AG04449 (cell line): Measurements from ENCODE around the gene SCAF8.

Experiments used
- CTCF ChIA-PET: fragments of 350-600 bp; formaldehyde crosslinking; extraction: SDS; loops from one replicate; lab custom pipeline; 2021; ENCODE audit warnings: antibody characterized with exemption; lab: Yijun Ruan, JAX
- POLR2A ChIA-PET: fragments of 400-600, 350-600 bp; formaldehyde crosslinking; extraction: SDS; loops from one replicate; lab custom pipeline; 2020; ENCODE audit warnings: antibody characterized with exemption, inconsistent platforms; lab: Yijun Ruan, JAX
- DNase-seq: peaks from one replicate; pipeline ENCODE4 v3.0.0-alpha.2; 2010; ENCODE audit warnings: low read depth, low spot score
- H3K4me3 ChIP-seq: 2 replicates; pipeline ENCODE4 v1.5.1; 2011; ENCODE audit warnings: low read depth, mild to moderate bottlenecking, control low read depth, low read length
- TF ChIP-seq, protein P1 (sequence below): IDR thresholded peaks from one replicate; pipeline ENCODE4 v1.5.1; 2011; ENCODE audit warnings: mild to moderate bottlenecking, moderate library complexity, low read length, control low read depth, inconsistent platforms; ENCODE audit not compliant: insufficient read depth; ENCODE audit errors: missing control alignments

Gene SCAF8

DNA sequence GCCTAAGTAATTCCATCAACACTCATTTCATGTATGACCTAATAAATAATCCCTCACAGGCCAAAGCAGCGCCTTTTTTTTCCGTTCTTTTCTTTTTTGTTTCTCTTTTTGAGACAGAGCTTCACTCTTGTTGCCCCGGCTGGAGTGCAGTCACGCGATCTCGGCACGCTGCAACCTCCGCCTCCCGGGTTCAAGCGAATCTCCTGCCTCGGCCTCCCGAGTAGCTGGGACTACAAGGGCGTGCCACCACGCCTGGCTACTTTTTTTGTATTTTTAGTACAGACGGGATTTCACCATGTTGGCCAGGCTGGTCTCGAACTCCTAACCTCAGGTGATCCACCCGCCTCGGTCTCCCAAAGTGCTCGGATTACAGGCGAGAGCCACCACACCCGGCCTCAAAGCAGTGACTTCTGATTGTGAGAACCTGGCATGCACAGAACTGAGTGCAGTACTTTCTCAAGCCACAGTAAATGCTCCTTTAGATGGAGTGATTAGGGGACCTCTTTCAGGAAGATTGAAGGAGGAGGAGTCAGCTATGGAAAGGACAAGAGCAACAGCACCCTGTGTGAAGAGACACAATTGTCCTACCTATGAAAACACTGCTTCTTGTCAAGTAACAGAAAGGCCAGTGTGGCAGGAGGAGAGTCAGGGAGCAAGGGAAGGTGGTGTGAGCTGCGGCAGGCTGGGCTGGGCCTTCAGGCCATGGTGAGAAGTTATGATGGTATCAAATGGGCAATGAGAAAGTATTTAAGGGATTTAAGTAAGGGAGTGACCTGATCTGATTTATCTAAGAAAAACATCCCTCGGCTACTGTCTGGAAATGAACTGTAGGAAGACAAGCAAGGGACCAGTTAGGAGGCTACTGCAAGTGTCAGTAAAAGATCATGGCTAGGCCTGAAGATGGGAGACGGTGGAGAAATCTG is 1.7 kb upstream of the SCAF8 start:
- no peak for DNase-seq
- ChIA-PET POLR2A (no interaction called here), CTCF (interaction anchor here (0.8 to 2.6 kb wide), 10 partner anchors 8 to 76 kb away, joined by 3 to 10 read pairs (median 4); no protein-coding TSS in a partner anchor)
- no peak overlapping the region for H3K4me3 ChIP-seq
- TF ChIP-seq, protein P1, sequence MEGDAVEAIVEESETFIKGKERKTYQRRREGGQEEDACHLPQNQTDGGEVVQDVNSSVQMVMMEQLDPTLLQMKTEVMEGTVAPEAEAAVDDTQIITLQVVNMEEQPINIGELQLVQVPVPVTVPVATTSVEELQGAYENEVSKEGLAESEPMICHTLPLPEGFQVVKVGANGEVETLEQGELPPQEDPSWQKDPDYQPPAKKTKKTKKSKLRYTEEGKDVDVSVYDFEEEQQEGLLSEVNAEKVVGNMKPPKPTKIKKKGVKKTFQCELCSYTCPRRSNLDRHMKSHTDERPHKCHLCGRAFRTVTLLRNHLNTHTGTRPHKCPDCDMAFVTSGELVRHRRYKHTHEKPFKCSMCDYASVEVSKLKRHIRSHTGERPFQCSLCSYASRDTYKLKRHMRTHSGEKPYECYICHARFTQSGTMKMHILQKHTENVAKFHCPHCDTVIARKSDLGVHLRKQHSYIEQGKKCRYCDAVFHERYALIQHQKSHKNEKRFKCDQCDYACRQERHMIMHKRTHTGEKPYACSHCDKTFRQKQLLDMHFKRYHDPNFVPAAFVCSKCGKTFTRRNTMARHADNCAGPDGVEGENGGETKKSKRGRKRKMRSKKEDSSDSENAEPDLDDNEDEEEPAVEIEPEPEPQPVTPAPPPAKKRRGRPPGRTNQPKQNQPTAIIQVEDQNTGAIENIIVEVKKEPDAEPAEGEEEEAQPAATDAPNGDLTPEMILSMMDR = no peak

- peak overlapping the region; percentile 85 for H3K4me3 ChIP-seq
- CTCF ChIA-PET = interaction anchor here (0.8 to 2.6 kb wide), 10 partner anchors 8 to 75 kb away, joined by 3 to 10 read pairs (median 4); no protein-coding TSS in a partner anchor
- TF ChIP-seq, protein P1 = no peak
- no peak for DNase-seq
- POLR2A ChIA-PET = no interaction called here
Measured at GRCh38 chr6:154732538-154733182, 556 bp upstream of the SCAF8 start.

DNA sequence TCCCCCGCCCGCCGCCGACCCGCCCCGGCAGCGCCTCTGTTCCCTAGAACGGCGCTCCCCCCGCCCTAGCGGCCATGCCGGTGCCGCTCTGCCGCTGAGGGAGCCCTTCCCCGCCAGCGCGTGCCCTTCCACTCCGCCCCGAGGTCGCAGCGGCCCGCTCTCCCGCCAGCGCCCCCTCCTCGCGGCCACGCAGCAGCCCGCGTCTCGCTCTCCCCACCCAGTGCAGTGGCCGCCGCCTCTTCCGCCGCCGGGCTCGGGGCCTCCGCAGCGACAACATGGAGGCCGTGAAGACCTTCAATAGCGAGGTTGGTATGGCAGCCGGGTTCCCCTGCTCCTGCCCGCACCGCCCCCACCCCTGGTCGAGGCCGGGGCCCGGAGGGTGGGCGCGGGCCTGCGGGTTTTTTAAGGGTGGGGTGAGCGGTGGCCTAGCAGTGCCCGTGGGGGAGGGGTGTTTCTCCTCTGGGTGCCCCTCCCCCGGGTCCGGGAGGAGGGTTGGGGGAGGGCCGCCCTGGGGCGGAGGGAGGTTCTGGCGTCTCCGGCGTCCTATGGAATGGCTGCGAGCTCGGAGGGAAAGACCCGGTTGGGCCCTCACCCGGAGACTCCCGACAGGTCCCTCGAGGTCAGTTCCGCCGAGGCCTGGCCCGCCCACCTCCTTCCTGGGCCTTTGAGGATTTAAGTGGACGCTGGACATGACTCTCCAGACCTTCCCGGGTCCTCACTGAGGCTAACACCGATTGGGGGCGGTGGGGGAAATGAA is 588 bp downstream of the SCAF8 start:
- POLR2A ChIA-PET = no interaction called here
- TF ChIP-seq, protein P1 = peak; percentile 27
- DNase-seq = peak; percentile 74
- CTCF ChIA-PET = interaction anchor here (1.0 to 1.5 kb wide), 2 partner anchors 14 to 20 kb away, joined by 4 to 7 read pairs; no protein-coding TSS in a partner anchor
- peak overlapping the region; percentile 85 for H3K4me3 ChIP-seq

- TF ChIP-seq, protein P1 = no peak
- POLR2A ChIA-PET = no interaction called here
- CTCF ChIA-PET = interaction anchor here (1.1 kb wide), 1 partner anchor 61 kb away, joined by 3 read pairs; no protein-coding TSS in a partner anchor
- H3K4me3 ChIP-seq = no peak overlapping the region
- no peak for DNase-seq
Measured at GRCh38 chr6:154736618-154737259, 3.5 kb downstream of the SCAF8 start.

DNA sequence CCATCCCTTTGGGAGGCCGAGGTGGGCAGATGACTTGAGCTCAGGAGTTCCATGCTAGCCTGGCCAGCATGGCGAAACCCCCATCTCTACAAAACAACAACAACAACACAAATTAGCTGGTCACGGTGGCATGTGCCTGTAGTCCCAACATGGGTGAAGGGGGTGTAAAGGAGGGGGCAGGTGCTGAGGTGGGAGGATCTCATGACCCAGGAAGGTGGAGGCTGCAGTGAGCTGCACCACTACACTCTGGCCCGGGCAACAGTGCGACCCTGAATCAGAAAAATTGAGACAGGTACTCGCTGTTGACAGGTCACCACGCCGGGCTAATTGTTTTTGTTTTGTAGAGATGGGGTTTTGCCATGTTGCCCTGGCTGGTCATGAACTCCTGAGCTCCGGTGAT is 4.2 kb downstream of the SCAF8 start:
- TF ChIP-seq, protein P1 = no peak
- ChIA-PET CTCF (interaction anchor here (0.5 to 1.1 kb wide), 3 partner anchors 22 to 68 kb away, joined by 3 read pairs; no protein-coding TSS in a partner anchor), POLR2A (no interaction called here)
- no peak overlapping the region for H3K4me3 ChIP-seq
- no peak for DNase-seq
